NK-92 (cell line): Measurements from ENCODE around the gene PUS7L.
A peak's percentile ranks its signal among the peaks of the same experiment; 100 is the strongest.

Experiments used
- DNase-seq: peaks from one replicate; lab custom pipeline; 2025; ENCODE audit not compliant: unreplicated experiment; lab: John Stamatoyannopoulos, UW

PUS7L gene, protein sequence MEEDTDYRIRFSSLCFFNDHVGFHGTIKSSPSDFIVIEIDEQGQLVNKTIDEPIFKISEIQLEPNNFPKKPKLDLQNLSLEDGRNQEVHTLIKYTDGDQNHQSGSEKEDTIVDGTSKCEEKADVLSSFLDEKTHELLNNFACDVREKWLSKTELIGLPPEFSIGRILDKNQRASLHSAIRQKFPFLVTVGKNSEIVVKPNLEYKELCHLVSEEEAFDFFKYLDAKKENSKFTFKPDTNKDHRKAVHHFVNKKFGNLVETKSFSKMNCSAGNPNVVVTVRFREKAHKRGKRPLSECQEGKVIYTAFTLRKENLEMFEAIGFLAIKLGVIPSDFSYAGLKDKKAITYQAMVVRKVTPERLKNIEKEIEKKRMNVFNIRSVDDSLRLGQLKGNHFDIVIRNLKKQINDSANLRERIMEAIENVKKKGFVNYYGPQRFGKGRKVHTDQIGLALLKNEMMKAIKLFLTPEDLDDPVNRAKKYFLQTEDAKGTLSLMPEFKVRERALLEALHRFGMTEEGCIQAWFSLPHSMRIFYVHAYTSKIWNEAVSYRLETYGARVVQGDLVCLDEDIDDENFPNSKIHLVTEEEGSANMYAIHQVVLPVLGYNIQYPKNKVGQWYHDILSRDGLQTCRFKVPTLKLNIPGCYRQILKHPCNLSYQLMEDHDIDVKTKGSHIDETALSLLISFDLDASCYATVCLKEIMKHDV

GRCh38 chr12:43758728-43759563, at the start of gene PUS7L, which contains the start of gene IRAK4:
PUS7L (minus strand) TSS chr12:43758790; CDS start chr12:43755245, 3,545 bp downstream.
IRAK4 (plus strand) TSS chr12:43758951; CDS start chr12:43768112, 9,161 bp downstream.
- peak; percentile 67 for DNase-seq

GRCh38 chr12:43807386-43807785, 48.8 kb upstream of the PUS7L start:
- DNase-seq = no peak

GRCh38 chr12:43806737-43807072, 48.1 kb upstream of the PUS7L start:
- DNase-seq = no peak

- DNase-seq = no peak
Observed at GRCh38 chr12:43805860-43806736, 47.5 kb upstream of the PUS7L start, which contains the start of gene TWF1. TWF1 (minus strand) TSS chr12:43806317; CDS start chr12:43806245, 72 bp downstream.

DNA sequence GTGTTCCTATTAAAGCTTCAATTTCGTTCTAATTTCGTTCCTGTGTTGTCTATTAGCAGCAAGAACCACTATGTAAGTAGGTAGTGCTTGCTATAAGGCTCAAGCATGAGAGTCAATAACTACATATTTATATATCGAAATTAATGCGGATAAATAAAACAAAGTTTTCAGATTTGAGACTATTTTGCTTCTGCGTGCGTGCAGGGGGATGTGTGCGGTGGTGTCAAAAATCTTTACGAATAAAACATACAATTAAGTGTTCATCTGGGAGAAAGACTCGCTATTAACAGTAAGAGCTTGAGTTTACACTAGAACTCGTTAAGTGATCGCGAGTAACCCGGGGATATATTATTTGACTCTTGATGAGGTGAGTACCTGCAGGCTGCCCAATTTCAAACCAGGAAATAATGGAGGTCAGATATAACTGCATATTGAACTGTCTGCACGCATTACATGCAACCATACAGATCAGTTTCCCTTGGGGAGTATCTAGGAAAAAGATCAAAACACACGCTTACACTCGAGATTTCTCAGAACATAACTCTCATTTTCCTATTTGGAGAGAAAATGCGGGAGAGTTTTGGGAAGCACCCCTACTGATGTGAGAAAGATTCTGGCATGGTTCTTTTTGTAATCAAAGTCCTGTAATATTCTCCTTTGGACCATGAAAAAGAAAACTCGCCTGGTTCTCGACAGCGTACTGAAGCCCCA, 46.7 kb upstream of the PUS7L start:
- DNase-seq = no peak

DNA sequence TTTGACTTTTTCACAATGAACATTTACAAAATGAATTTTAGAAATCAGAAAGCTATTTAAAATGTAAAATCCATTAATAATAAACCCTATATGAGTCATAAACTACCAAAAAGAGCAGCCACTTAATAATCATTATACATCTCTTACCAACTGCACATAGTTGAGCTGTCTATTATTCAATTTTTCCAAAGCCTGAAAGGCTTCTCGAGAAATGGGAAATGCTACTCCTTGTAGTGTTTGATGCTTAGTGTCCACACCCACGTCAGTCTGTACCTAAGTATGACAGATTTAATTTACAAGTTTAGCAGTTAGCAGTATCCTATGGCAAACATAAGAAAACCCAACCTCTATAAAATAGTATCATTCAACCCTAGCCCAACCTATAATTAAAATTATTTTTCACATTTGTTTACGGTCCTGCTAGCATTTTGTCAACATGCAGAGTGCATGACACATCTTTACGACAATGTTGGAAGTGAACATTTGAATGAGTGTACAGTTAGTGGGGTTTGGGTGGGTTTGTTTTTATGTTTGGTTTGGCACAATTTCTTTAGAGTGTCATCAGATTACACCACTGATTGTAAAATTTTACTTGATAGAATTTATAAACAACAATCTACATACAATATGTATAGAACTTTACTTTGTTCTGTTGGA, 39.1 kb upstream of the PUS7L start:
- DNase-seq = no peak

GRCh38 chr12:43795716-43796280, 37.2 kb upstream of the PUS7L start:
- DNase-seq = no peak

DNA sequence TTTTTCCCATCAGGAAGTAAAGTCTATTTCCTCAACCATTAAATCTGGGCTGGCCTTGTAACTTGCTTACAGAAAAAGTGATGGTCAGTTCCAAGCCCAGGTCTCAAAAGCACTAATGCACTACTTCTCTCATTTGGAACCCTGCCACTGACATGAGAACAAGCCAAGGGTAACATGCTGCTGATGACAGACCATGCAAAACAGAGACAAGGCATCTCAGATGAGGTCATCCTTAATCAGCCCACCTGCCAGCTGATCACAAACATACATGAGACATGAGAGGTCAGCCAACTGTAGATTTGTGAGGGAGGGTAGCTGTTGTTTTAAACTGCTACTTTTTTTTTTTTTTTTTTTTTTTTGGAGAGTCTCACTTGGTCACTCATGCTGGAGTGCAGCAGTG, 31.4 kb upstream of the PUS7L start:
- no peak for DNase-seq

- DNase-seq = no peak
Observed at GRCh38 chr12:43786899-43787693, 28.5 kb upstream of the PUS7L start.

- DNase-seq = no peak
Observed at GRCh38 chr12:43776498-43776897, 17.9 kb upstream of the PUS7L start.

DNA sequence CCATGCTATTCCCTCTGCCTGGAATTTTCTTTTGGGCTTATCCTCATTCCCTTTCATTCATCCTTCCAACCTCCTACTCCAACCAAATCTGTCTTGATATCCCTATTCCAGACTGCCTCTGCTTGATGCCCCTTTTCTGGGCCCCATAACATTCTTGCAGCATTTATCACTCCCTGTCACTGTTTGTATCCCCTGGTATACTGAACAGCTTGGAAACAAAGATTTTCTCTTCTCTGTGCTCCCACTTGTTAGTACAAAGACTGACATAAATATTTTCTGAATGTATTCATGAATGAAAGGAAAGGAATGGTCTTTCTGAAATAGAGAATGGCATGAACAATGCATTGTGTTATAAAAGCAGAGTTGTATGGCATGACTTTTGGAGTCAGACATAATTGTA, 7.7 kb upstream of the PUS7L start:
- DNase-seq = no peak

GRCh38 chr12:43764528-43764927, 5.9 kb upstream of the PUS7L start:
- no peak for DNase-seq

- no peak for DNase-seq
Observed at GRCh38 chr12:43763769-43764168, 5.2 kb upstream of the PUS7L start.

DNA sequence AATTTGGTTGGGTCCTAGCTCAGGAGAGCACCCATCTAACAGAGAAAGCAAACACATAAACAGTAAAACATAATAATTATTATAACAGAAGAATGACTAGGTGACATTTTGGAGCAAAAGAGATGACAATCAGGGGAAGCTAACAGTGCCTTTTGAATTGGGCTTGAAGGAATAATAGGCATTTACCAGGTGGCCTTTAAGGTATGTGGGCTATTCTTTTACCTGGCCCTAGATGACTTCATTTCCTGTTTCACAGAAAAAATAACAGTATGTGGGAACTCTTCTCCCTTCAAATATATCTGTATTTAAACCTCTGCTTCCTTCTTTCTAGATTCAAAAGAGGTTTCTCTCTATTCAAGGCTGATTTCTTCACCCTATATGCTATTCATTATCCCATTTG, 4.0 kb upstream of the PUS7L start:
- DNase-seq = no peak

- DNase-seq = no peak
Observed at GRCh38 chr12:43761500-43761899, 2.9 kb upstream of the PUS7L start.

DNA sequence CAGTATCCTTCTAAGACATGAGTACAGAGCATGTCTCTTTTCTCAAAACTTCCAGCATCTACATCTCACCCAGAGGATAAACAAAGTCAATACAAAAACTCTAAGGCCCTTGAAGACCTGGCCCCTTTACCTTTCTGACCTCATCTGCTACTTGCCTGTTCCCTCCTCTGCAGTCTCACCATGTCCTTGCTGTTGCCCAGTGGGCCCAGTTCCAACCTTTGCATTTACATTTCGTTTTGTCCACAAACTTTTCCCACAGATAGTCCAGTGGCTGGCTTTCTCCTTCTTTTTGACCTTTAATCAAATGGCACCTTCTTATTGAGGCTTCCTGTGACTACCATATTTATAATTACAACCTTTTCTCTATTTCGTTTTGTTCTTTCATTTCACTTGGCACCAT, 1.8 kb upstream of the PUS7L start:
- DNase-seq = no peak

DNA sequence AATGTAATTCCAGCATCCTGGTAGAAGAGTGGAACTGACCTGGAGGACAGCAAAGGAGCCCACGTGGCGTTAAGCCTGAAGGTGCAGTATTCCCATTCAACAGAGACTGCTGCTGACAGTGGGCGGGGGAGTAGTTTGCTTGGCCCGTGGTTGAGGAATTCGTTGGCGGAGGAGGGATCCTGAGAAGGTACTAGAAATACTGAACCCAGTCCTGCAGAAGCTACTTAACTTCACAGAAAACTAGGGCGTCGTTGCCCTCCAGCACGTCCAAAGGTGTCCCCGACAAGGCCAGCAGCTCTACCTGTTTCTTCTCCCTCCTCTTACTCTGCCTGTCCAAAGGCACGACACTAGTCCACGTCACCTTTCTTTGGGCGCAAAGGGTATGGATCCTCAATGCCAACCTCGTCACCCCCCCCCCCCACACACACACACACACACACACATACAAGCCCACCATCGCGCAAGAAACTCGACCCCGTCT, 303 bp downstream of the PUS7L start:
- DNase-seq = no peak

- no peak for DNase-seq
Observed at GRCh38 chr12:43754015-43754414, 4.6 kb downstream of the PUS7L start.
